Erythroblast (primary cell): ENCODE measurements around the gene NCKAP1.

ENCODE experiments used
- GATA1 ChIP-seq: IDR thresholded peaks from 2 replicates; pipeline ENCODE4 v1.6.1; 2011; ENCODE audit warnings: low read depth, mild to moderate bottlenecking, control low read depth, low read length, moderate library complexity
- POLR2A ChIP-seq: IDR thresholded peaks from 2 replicates; pipeline ENCODE4 v1.6.1; 2011; ENCODE audit warnings: mild to moderate bottlenecking, low read length

DNA sequence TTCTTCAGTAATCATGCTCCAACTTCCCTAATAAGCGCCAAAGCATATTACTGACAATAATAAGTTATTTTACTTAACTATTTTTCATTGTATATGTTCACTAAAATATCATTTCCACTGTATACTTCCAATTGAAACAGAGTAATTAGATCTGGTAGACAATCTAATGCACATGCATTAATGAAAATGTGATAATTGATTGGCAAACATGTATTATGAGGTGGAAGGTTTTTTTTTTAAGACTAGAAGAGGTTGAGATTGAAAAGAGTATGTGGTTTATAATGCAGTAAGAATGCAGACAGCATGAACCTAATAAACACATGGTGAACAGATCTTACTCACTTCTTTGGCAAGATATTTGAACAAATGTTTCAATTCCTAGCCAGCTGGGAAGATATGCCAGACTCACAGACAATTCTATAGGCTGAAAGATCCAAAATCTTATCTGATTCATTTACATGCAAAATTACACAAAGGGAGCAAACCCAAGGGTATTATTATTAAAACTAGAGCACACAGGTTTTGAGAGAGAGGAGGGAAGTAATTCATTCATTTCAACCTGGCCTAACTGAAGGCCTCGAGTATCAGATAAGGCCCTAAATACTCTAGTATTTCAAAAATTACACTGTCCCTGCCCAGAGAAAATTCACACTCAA, 2.8 kb downstream of the NCKAP1 start:
- TF ChIP-seq POLR2A = no peak
- TF ChIP-seq GATA1 = no peak
